Kidney (tissue), 14 donors: ENCODE measurements around the gene TMPRSS3. TPM values are rescaled to one million over a fixed set of nuclear protein-coding genes. Genes with fewer than 3 reads are reported as not detected.

Experiments
- DNase-seq, 5 donors: peaks; one replicate each; pipeline ENCODE4 v3.0.0-alpha.2; 2013 to 2020
- FAIRE-seq: peaks from 2 replicates; lab custom pipeline; 2012; peaks lifted over from hg19 to GRCh38; lab: Jason Lieb, UNC
- H3K27ac ChIP-seq, 2 donors: one replicate each; pipeline ENCODE4 v1.7.0; 2013; ENCODE audit warnings: low read depth in 2 of 2, low read length in 2 of 2, inconsistent platforms in 1 of 2
- H3K27me3 ChIP-seq: one replicate; pipeline ENCODE4 v1.7.1; 2013; ENCODE audit warnings: low read length, inconsistent platforms; ENCODE audit not compliant: control insufficient read depth, insufficient read depth
- H3K36me3 ChIP-seq, 3 donors: one replicate each; pipeline versions ENCODE4 v1.7.0 to v1.7.1; 2013; ENCODE audit warnings: low read length in 3 of 3, control low read depth in 1 of 3, inconsistent platforms in 1 of 3; ENCODE audit not compliant: insufficient read depth in 3 of 3, control insufficient read depth in 2 of 3
- H3K4me1 ChIP-seq, 3 donors: one replicate each; pipeline versions ENCODE4 v1.7.0 to v1.7.1; 2013; ENCODE audit warnings: low read length in 3 of 3, inconsistent platforms in 1 of 3, low read depth in 1 of 3; ENCODE audit not compliant: control insufficient read depth in 2 of 3, insufficient read depth in 2 of 3
- H3K4me3 ChIP-seq, 3 donors: one replicate each; pipeline versions ENCODE4 v1.7.0 to v1.8.1; 2013; ENCODE audit warnings: low read length in 3 of 3, control low read depth in 1 of 3, inconsistent platforms in 1 of 3
- H3K9ac ChIP-seq, 3 donors: one replicate each; pipeline versions ENCODE4 v1.7.0 to v1.7.1; 2013; ENCODE audit warnings: low read length in 3 of 3, control low read depth in 1 of 3, inconsistent platforms in 1 of 3
- H3K9me3 ChIP-seq, 3 donors: one replicate each; pipeline versions ENCODE4 v1.7.0 to v1.7.1; 2013; ENCODE audit warnings: low read length in 3 of 3, control low read depth in 1 of 3, inconsistent platforms in 1 of 3; ENCODE audit not compliant: control insufficient read depth in 2 of 3, insufficient read depth in 1 of 3
- intact Hi-C: fragments of 100-400 bp; cut with DNase I; formaldehyde crosslinking; loops from one replicate; pipeline ENCODE4 v1.11.1; 2022
- polyA plus RNA-seq: library from polyadenylated mRNA; stranded (reverse); fragments of 350-450 nt; fragmentation: Illumina TruSeq; extraction: RNeasy Lipid Tissue Mini Kit (QIAGEN cat#74804); gene quantifications from one replicate; pipeline ENCODE4 v1.2.3, GENCODE V29; 2014; ENCODE audit warnings: low read depth, low replicate concordance; ENCODE audit not compliant: insufficient read depth
- total RNA-seq: library from RNA; stranded (reverse); fragmentation: NEBNext Ultra II Directional; extraction: Animal tissue kit (Norgen Biotek cat#: 25700); gene quantifications from one replicate; pipeline ENCODE4 v1.2.1, GENCODE V29; 2021
- TF ChIP-seq, protein P1 (sequence below): IDR thresholded peaks from 3 replicates; pipeline ENCODE4 v1.5.1; 2012; ENCODE audit warnings: mild to moderate bottlenecking, moderate library complexity, borderline replicate concordance; ENCODE audit not compliant: insufficient read depth; ENCODE audit errors: extremely low read depth
- donor health status: control.
- donor health status: control.
- donor health status: control.
- donor health status: control.
- donor health status: control.
- donor health status: DM: yes; HTN: yes; CAD: no.
- donor health status: Normal renal cell carcinoma (clear cell type).

Gene TMPRSS3
- total and polyA plus RNA-seq, 2 donors from 2014 or later: 3.0 to 15.4 TPM

GRCh38 chr21:42350927-42351426, 44.9 kb downstream of the TMPRSS3 start, which contains the start of gene TFF2:
Gene TFF2 (minus strand): TSS chr21:42350994. CDS start chr21:42350957, 37 bp downstream.
- Histone ChIP-seq H3K36me3 (no peaks in the 10 kb centered on the region), H3K4me3 (no peak within 1 kb of the TSS), H3K9me3 (peaks cover 0 to 6% (median 0%) of the 10 kb centered on the region in 3 donors), H3K9ac (no peak within 1 kb of the TSS), H3K27ac (no peak within 1 kb of the TSS), H3K4me1 (peaks cover 0 to 2% (median 0%) of the 10 kb centered on the region in 3 donors), H3K27me3 (no peaks in the 10 kb centered on the region)
- FAIRE-seq (no peak), DNase-seq (peak in 2 of 5 donors; percentile 29 to 50)
- TF ChIP-seq, protein P1, sequence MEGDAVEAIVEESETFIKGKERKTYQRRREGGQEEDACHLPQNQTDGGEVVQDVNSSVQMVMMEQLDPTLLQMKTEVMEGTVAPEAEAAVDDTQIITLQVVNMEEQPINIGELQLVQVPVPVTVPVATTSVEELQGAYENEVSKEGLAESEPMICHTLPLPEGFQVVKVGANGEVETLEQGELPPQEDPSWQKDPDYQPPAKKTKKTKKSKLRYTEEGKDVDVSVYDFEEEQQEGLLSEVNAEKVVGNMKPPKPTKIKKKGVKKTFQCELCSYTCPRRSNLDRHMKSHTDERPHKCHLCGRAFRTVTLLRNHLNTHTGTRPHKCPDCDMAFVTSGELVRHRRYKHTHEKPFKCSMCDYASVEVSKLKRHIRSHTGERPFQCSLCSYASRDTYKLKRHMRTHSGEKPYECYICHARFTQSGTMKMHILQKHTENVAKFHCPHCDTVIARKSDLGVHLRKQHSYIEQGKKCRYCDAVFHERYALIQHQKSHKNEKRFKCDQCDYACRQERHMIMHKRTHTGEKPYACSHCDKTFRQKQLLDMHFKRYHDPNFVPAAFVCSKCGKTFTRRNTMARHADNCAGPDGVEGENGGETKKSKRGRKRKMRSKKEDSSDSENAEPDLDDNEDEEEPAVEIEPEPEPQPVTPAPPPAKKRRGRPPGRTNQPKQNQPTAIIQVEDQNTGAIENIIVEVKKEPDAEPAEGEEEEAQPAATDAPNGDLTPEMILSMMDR: no peak
- intact Hi-C loops: no loop called here

DNA sequence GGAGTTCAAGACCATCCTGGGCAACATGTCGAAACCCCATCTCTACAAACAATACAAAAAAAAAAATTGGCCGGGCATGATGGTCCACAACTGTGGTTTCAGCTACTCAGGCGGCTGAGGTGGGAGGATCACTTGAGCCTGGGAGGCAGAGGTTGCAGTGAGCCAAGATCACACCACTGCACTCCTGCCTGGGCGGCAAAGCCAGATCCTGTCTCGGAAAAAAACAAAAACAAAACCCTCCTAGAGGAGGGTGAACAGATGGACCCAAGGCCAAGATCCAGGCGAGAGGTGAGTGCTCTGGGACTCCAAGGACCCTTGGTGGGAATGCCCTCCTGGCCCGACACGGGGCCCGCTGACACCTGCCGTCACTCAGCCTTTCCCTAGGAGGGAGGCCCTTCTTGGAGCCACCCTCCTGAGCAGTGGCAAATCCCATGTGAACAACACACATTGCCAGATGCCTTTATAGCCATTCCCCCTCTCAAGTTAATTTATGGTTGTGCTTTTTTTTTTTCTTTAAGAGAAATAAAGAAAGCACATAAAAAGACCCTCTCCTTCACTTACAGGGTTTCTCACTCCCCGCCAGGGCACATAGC, 45.4 kb downstream of the TMPRSS3 start:
- H3K9ac ChIP-seq: no peak overlapping the region
- H3K4me1 ChIP-seq: peaks cover 0 to 2% (median 0%) of the 10 kb centered on the region in 3 donors
- no peak overlapping the region for H3K27ac ChIP-seq
- intact Hi-C loops: no loop called here
- no peaks in the 10 kb centered on the region for H3K27me3 ChIP-seq
- H3K9me3 ChIP-seq: peaks cover 0 to 5% (median 0%) of the 10 kb centered on the region in 3 donors
- no peak for FAIRE-seq
- H3K36me3 ChIP-seq: no peaks in the 10 kb centered on the region
- DNase-seq: peak in 3 of 5 donors; percentile 46 to 72 (median 65)
- TF ChIP-seq, protein P1: no peak
- H3K4me3 ChIP-seq: no peak overlapping the region

DNA sequence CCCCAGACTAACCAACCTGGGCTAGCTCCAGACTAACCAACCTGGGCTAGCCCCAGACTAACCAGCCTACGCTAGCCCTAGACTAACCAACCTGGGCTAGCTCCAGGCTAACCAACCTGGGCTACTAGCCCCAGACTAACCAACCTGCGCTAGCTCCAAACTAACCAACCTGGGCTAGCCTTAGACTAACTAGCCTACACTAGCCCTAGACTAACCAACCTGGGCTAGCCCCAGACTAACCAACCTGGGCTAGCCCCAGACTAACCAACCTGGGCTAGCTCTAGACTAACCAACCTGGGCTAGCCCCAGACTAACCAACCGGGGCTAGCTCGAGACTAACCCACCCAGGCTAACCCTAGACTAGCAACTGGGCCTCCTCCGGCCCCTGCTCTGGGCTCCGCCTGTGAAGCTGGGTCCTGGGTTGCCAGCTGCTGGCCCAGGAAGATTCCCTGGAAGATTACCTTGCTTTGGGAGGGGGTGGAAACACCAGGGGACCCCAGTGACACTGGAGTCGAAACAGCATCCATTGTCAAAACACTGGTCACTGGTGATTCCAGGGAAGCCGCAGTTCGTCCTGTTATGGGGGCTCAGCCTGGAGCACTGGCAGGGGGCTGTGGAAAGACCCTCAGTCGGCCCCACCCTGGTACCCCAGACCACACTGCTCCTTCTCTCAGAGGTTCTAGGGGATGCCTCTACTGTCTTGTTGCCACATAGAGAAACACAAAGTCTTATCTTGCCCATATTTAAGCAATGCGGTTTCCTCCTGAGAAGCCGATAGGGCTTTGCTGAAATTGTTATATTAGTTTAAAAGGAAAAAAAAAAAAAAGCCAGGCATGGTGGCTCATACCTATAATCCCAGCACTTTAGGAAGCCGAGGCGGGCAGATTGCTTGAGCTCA, 46.2 kb downstream of the TMPRSS3 start:
- H3K9me3 ChIP-seq: peaks cover 0 to 2% (median 0%) of the 10 kb centered on the region in 3 donors
- H3K27me3 ChIP-seq: no peaks in the 10 kb centered on the region
- peak in 1 of 5 donors; percentile 11 for DNase-seq
- TF ChIP-seq, protein P1: no peak
- no peak overlapping the region for H3K27ac ChIP-seq
- H3K4me1 ChIP-seq: peaks cover 0 to 2% (median 0%) of the 10 kb centered on the region in 3 donors
- FAIRE-seq: no peak
- no peak overlapping the region for H3K4me3 ChIP-seq
- H3K36me3 ChIP-seq: no peaks in the 10 kb centered on the region
- intact Hi-C loops: no loop called here
- H3K9ac ChIP-seq: no peak overlapping the region
